GM12801 (cell line): ENCODE results near the gene PAK4.

Experiments
- TF ChIP-seq, protein P1 (sequence below): IDR thresholded peaks from one replicate; pipeline ENCODE4 v1.5.1; 2011; ENCODE audit warnings: control low read depth; ENCODE audit not compliant: insufficient read length; ENCODE audit errors: extremely low read depth

PAK4 gene

DNA sequence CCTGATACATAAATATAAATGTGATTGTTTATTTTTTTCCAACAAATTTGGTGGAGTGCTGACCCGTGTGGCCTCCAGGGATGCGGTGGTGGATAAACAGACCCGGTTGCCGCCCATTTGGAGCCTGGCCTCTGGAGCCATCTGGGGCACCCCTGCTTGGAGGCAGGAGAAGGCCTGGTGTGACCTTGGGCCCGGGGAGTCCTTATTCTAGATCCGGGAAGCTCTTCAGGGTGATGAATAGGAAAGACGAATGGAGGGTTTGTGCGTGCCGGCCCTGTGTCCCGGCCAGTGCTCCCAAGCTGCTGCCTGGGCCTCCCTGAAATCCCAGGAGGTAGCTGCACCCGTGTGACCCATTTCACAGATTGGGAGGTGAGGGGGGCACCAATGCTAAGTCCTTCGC lies 11.5 kb downstream of the PAK4 start:
- TF ChIP-seq, protein P1, sequence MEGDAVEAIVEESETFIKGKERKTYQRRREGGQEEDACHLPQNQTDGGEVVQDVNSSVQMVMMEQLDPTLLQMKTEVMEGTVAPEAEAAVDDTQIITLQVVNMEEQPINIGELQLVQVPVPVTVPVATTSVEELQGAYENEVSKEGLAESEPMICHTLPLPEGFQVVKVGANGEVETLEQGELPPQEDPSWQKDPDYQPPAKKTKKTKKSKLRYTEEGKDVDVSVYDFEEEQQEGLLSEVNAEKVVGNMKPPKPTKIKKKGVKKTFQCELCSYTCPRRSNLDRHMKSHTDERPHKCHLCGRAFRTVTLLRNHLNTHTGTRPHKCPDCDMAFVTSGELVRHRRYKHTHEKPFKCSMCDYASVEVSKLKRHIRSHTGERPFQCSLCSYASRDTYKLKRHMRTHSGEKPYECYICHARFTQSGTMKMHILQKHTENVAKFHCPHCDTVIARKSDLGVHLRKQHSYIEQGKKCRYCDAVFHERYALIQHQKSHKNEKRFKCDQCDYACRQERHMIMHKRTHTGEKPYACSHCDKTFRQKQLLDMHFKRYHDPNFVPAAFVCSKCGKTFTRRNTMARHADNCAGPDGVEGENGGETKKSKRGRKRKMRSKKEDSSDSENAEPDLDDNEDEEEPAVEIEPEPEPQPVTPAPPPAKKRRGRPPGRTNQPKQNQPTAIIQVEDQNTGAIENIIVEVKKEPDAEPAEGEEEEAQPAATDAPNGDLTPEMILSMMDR: no peak

DNA sequence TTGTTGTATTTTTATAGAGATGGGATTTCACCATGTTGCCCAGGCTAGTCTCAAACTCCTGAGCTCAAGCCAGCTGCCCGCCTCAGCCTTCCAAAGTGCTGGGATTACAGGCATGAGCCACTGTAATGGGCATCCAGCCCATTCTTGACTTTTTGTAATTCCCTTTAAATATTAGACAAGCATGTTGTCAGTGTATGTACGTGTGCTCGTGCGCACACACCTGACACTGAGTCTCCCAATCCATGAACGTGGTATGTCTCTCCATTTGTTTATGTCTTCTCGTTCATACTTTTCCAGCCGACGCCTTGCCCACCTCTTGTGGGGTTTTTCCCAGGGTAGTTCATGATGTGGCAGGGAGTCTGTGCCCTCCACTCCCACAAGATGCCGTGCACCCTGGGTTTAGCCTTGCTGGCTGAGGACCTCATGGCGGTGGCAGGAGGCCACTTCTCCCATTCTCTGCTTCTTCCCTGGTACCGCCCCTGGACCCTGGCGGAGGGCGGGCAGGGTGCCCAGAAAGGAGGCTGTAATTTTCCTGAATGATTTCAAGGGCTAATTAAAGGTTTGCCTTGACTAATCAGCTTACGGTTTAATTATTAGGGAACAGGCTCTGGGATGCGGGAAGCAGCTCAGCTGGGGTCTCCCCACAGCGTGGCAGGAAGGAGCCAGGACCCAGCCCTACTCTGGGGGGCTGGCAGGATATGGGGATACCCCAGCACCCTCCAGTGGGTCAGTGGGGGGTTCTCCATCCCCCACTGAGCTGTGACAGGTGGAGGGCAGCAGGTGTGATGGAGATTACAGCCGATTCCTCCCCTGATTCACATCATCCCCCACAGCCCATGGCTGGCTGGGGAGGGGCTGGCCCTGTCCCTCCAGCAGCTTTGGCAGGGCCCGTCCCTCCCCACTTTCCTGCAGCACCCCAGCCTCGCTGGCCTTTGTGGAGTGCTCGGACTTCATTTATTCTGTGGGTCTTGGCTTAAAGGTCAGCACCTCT lies 12.9 kb downstream of the PAK4 start:
- TF ChIP-seq, protein P1: no peak

DNA sequence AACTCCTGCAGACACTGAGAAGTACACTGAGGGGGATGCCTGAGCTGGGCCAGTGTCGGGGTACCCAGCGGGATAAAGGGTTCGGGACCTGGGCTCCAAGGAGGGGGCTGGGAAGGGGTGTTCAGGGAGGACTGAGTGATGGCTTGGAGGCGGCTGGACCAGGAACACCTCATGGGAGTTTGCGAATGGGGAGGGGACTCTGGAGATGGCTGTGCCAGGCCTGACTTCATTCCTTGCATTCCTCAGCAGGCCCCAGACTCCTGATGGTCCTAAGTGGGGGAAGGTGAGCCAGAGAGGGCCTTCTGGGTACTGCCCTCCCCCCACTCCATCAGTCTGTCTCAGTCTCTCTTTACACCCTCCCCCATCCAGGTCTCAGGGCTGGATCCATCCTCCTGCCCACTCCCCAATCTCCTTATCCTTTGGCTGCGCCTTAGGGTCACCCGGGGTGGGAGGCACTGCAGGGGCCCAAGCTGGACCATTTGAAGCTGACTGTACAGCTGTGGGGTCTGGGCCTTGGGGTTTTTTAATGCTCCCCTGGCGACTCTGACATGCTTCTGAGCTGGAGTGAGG lies 13.8 kb downstream of the PAK4 start:
- TF ChIP-seq, protein P1: no peak

- TF ChIP-seq, protein P1: no peak
These were observed 14.4 kb downstream of the PAK4 start for GRCh38 chr19:39139971-39140453.

DNA sequence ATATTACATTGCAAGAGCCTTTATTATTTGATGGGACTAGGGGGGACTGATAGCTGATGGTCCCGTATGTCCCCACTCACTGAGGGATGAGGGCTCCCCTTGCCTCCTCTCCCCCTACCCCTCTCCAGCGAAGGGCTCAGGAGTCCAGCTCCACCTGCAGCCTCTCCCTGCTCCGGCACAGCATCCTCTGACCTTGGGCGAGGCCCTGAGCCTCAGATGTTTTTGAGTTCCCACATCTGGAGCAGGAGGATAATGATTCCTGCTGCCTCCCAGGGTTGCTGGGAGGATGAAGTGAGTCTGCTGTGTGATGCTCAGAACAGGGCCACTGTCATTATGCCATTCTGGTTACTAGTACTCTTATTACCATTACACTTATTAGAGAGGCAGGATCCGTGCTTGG lies 15.0 kb downstream of the PAK4 start:
- TF ChIP-seq, protein P1: no peak

GRCh38 chr19:39141929-39142328 lies 16.3 kb downstream of the PAK4 start:
- TF ChIP-seq, protein P1: no peak

DNA sequence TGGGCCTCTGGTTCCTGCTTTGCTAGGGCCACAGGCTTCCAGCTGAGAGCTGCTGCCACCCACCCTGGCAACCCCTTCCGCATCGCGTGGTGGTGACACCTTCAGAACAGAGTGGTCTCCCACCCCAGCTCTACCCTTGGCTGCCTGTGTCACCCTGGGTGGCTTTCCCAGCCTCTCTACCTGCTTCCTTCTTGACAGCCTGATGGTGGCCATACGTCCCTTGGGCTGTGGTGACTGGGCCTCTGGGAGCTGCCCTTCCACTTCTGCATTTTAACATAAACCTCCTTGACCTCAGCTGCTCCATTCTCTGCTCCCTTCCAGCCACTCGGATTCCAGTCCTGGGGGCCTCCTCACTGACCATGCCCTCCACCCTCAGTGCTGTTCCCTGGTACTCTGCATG lies 17.0 kb downstream of the PAK4 start:
- TF ChIP-seq, protein P1: no peak
